Measurements from ENCODE around the gene GDPD1. TPM values are rescaled to one million over a fixed set of nuclear protein-coding genes. Genes with fewer than 3 reads are reported as not detected.

GDPD1 gene
- total RNA-seq, 1 experiment from 2014 or later: 2.6 TPM

DNA sequence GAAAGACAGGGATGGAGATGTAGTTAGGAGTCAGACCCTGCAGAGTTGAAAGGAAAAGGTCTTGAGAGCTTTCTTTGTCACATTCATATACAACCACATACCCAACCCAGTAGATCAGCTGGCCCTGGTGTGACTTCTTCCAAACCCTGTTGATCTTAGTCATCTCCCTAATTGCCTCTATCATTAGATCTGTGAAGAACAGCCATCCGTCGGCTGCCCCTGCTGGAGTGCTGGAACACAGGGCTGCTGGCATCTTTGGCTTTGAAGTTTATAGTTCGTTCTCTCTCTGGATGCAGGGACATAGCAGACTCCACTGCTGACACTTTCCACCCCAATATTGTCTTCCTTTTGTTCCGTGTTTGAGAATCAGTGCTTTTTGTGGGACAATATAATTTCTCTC lies 20.9 kb upstream of the GDPD1 start:
- Histone ChIP-seq H3K4me1 (ENCODE audit: insufficient read depth, low read length) (no peaks in the 10 kb centered on the region), H2BK120ac (ENCODE audit: low read depth, low read length, poor library complexity, severe bottlenecking) (no peak overlapping the region), H2BK20ac (ENCODE audit: low read depth, low read length, poor library complexity, severe bottlenecking) (no peak overlapping the region), H3K4me2 (ENCODE audit: insufficient read depth, insufficient read length, low read length) (no peak overlapping the region), H3K23ac (ENCODE audit: insufficient read length, low read depth, low read length) (no peak overlapping the region), H3K56ac (ENCODE audit: insufficient read length, low read depth, low read length) (no peak overlapping the region), H4K8ac (replicated peaks; ENCODE audit: insufficient read length, low read depth, low read length) (no peak overlapping the region), H2BK5ac (ENCODE audit: insufficient read length, low read length) (no peak overlapping the region), H2AFZ (ENCODE audit: low read length) (no peak overlapping the region), H3K9me3 (ENCODE audit: control insufficient read depth, low read depth, low read length) (no peaks in the 10 kb centered on the region), H3K18ac (ENCODE audit: insufficient read length, low read depth, low read length) (no peak overlapping the region), H3K27ac (ENCODE audit: insufficient read length, low read depth, low read length) (no peak overlapping the region), H3T11ph (ENCODE audit: low read length) (no peak overlapping the region), H3K4ac (ENCODE audit: low read depth, low read length) (no peak overlapping the region), H2AK5ac (ENCODE audit: insufficient read length, low read length) (no peak overlapping the region), H4K91ac (ENCODE audit: insufficient read length, low read depth, low read length) (no peak overlapping the region), H3K27me3 (ENCODE audit: insufficient read depth, low read length) (no peaks in the 10 kb centered on the region), H3K79me1 (ENCODE audit: insufficient read depth, low read depth, low read length, poor library complexity, severe bottlenecking) (no peaks in the 10 kb centered on the region), H2BK12ac (ENCODE audit: insufficient read length, low read depth, low read length) (no peak overlapping the region), H2BK15ac (ENCODE audit: low read depth, low read length) (no peak overlapping the region), H4K5ac (ENCODE audit: insufficient read length, low read depth, low read length) (no peak overlapping the region), H3K9ac (ENCODE audit: extremely low read depth, insufficient read length, low read length) (no peak overlapping the region), H3K79me2 (ENCODE audit: insufficient read depth, low read length) (no peaks in the 10 kb centered on the region), H3K14ac (ENCODE audit: insufficient read depth, low read length) (no peak overlapping the region), H4K20me1 (ENCODE audit: control insufficient read depth, insufficient read depth, insufficient read length) (no peaks in the 10 kb centered on the region), H3K23me2 (ENCODE audit: insufficient read length, low read depth, low read length, poor library complexity, severe bottlenecking) (no peaks in the 10 kb centered on the region)
- no peaks in the 10 kb centered on the region for H3K27me3 Mint-ChIP-seq (ENCODE audit: low read depth)
- no peak overlapping the region for H3K27ac Mint-ChIP-seq
- no peaks in the 10 kb centered on the region for H3K9me3 Mint-ChIP-seq
- no peak overlapping the region for H3K4me3 Mint-ChIP-seq
- no CpG with 5 or more reads among the region's 4 CpGs for WGBS (ENCODE audit: extremely low coverage, insufficient read length, low lambda C conversion rate)
- peaks cover 10 to 76% (median 55%) of the 10 kb centered on the region in 3 experiments; a peak in 6 of 7 replicates for H3K36me3 Mint-ChIP-seq (ENCODE audit: insufficient read depth in 1 of 3, low read depth in 3 of 3)
- TF ChIP-seq, protein P1, sequence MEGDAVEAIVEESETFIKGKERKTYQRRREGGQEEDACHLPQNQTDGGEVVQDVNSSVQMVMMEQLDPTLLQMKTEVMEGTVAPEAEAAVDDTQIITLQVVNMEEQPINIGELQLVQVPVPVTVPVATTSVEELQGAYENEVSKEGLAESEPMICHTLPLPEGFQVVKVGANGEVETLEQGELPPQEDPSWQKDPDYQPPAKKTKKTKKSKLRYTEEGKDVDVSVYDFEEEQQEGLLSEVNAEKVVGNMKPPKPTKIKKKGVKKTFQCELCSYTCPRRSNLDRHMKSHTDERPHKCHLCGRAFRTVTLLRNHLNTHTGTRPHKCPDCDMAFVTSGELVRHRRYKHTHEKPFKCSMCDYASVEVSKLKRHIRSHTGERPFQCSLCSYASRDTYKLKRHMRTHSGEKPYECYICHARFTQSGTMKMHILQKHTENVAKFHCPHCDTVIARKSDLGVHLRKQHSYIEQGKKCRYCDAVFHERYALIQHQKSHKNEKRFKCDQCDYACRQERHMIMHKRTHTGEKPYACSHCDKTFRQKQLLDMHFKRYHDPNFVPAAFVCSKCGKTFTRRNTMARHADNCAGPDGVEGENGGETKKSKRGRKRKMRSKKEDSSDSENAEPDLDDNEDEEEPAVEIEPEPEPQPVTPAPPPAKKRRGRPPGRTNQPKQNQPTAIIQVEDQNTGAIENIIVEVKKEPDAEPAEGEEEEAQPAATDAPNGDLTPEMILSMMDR (conservative IDR thresholded peaks at IDR 0.05): no peak
- DNase-seq: no peak
- H3K4me1 Mint-ChIP-seq: no peaks in the 10 kb centered on the region
